Uterus (tissue), 4 donors: ENCODE results near the gene EYS. TPM values are rescaled to one million over a fixed set of nuclear protein-coding genes. Genes with fewer than 3 reads are reported as not detected.

Experiments used
- DNase-seq, 2 donors: peaks; one replicate each; pipeline ENCODE4 v3.0.0-alpha.2; 2019 to 2020
- H3K27ac ChIP-seq, 2 donors: fragments of 200-600 bp; sonication (generic); 1 replicate in 1 of 2; 2 replicates in 1 of 2; pipeline ENCODE4 v1.5.1; 2016 to 2018
- H3K27me3 ChIP-seq, 2 donors: fragments of 200-600 bp; sonication (generic); one replicate each; pipeline ENCODE4 v1.5.1; 2018 to 2019; ENCODE audit warnings: control low read depth in 1 of 2
- H3K36me3 ChIP-seq, 2 donors: fragments of 200-600 bp; sonication (generic); one replicate each; pipeline ENCODE4 v1.5.1; 2019; ENCODE audit warnings: control low read depth in 1 of 2
- H3K4me1 ChIP-seq, 2 donors: fragments of 200-600 bp; sonication (generic); one replicate each; pipeline ENCODE4 v1.5.1; 2018 to 2019; ENCODE audit warnings: control low read depth in 1 of 2
- H3K4me3 ChIP-seq, 2 donors: fragments of 200-600 bp; sonication (generic); 1 replicate in 1 of 2; 2 replicates in 1 of 2; pipeline ENCODE4 v1.5.1; 2018 to 2019; ENCODE audit warnings: mild to moderate bottlenecking in 1 of 2
- H3K9me3 ChIP-seq, 2 donors: fragments of 200-600 bp; sonication (generic); one replicate each; pipeline ENCODE4 v1.5.1; 2019; ENCODE audit warnings: control low read depth in 1 of 2
- POLR2A ChIP-seq, 2 donors: fragments of 450-650 bp; IDR thresholded peaks; one replicate each; pipeline ENCODE4 v1.6.1; 2016; ENCODE audit warnings: antibody characterized with exemption in 2 of 2, mild to moderate bottlenecking in 1 of 2, moderate library complexity in 1 of 2
- intact Hi-C: fragments of 100-400 bp; cut with DNase I; formaldehyde crosslinking; loops from one replicate; pipeline ENCODE4 v1.15.1; 2023; ENCODE audit warnings: low total_unique reads
- total RNA-seq, 4 donors: library from RNA; depleted of rRNA in 3 of 4; stranded (reverse); fragments of >200 nt in 3 of 4; gene quantifications; one replicate each; pipeline versions ENCODE4 v1.1.0 to v1.2.4, GENCODE V29; 2014 to 2023
- TF ChIP-seq, protein P1 (sequence below), 4 experiments: fragments of 200-600 bp in 2 of 4; fragments of 450-650 bp in 2 of 4; sonication (generic) in 2 of 4; IDR thresholded peaks; one replicate each; pipeline ENCODE4 v1.5.1; 2016 to 2019; ENCODE audit warnings: antibody characterized with exemption in 4 of 4, mild to moderate bottlenecking in 2 of 4, moderate library complexity in 1 of 4
- donor health status: DM: yes; HTN: yes; CAD: no.

Gene EYS
- total RNA-seq, 4 donors from 2014 or later = 1.3 TPM; not detected in 3

DNA sequence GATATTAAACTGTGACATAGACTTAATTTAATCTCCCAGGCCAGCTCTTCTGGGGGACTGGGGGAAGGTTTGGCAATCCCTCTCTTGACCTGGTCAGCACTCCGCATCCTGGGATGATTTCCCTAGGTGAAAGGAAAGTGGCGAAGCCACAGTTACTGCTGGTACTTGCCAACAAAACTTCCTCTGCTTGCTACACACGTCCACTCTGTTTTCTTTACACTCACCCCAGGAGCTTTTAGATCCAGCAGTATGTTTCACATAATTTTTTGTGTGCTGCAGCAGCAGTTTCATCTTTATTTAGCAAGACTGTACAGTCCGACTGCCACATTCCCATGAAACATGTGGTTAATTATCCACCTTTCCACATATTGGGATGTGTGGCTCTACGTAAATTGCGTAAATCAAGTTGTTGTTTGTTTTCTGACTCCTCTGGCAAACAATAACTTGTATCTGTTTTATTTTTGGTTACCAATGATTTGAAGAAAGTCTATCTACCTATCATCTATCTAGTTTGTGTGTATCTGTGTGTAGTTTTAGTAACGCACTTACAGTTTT is 1787.4 kb downstream of the EYS start:
- no peak overlapping the region for H3K27ac ChIP-seq
- H3K4me3 ChIP-seq = no peak overlapping the region
- no peaks in the 10 kb centered on the region for H3K9me3 ChIP-seq
- intact Hi-C loops = no loop called here
- H3K36me3 ChIP-seq = no peaks in the 10 kb centered on the region
- H3K4me1 ChIP-seq = no peaks in the 10 kb centered on the region
- no peak for TF ChIP-seq POLR2A (IDR thresholded peaks at IDR 0.05)
- TF ChIP-seq, protein P1, sequence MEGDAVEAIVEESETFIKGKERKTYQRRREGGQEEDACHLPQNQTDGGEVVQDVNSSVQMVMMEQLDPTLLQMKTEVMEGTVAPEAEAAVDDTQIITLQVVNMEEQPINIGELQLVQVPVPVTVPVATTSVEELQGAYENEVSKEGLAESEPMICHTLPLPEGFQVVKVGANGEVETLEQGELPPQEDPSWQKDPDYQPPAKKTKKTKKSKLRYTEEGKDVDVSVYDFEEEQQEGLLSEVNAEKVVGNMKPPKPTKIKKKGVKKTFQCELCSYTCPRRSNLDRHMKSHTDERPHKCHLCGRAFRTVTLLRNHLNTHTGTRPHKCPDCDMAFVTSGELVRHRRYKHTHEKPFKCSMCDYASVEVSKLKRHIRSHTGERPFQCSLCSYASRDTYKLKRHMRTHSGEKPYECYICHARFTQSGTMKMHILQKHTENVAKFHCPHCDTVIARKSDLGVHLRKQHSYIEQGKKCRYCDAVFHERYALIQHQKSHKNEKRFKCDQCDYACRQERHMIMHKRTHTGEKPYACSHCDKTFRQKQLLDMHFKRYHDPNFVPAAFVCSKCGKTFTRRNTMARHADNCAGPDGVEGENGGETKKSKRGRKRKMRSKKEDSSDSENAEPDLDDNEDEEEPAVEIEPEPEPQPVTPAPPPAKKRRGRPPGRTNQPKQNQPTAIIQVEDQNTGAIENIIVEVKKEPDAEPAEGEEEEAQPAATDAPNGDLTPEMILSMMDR (IDR thresholded peaks at IDR 0.05) = no peak
- DNase-seq = no peak
- no peaks in the 10 kb centered on the region for H3K27me3 ChIP-seq

DNA sequence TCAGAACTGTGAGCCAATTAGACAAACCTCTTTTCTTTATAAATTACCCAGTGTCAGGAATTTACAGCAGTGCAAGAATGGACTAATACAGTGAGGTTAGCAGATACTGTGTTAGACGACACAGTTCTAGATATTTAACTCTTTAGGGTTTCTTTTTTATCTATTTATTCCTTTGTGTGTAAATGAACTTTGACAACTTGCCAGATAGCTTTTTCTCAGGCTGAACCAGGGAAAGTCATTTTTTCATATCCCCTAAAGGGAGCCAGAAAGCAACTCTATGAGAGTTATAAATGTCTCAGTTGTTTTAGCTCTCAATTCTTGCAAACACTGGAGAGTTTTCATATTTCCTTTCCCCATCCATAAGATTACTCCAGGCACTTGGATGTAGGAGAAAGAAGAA is 1794.1 kb downstream of the EYS start:
- Histone ChIP-seq H3K9me3 (no peaks in the 10 kb centered on the region), H3K27me3 (no peaks in the 10 kb centered on the region), H3K36me3 (no peaks in the 10 kb centered on the region), H3K4me1 (no peaks in the 10 kb centered on the region), H3K4me3 (no peak overlapping the region), H3K27ac (no peak overlapping the region)
- no peak for DNase-seq
- TF ChIP-seq POLR2A (IDR thresholded peaks at IDR 0.05) = no peak
- TF ChIP-seq, protein P1 (IDR thresholded peaks at IDR 0.05) = no peak
- intact Hi-C loops = no loop called here

DNA sequence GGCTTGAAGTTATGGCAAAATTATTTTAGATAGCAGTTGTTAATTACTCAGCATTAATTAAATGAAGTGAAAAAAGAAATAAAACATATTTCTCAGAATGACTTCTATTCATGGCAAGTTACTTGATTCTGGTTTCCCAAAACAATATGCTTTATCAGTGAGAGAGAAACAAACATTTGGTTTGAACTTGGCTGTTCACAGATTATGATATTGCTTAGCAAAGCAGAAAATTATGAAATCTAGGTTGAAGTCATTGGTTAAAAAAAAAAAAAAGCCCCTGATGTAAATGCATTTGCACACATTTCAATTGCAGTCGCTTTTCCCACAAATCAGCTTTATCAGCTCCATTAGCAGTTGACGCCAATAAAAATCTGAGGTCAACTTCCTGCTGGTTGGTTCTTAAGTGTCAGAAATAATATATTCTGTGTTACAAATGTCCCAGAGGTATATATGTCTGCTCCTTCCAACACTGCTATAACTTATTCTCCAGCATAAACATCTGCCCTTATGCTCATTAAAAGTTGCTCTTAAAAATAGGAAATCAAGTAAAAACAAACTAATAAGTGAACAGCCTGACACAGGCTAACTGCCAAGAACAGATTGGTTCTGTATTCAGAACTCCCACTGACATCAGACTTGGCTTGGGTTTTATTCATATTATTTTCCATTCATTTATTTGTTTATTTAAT is 1796.0 kb downstream of the EYS start:
- H3K27ac ChIP-seq = no peak overlapping the region
- no peak for DNase-seq
- TF ChIP-seq, protein P1 (IDR thresholded peaks at IDR 0.05) = no peak
- no peak for TF ChIP-seq POLR2A (IDR thresholded peaks at IDR 0.05)
- no peaks in the 10 kb centered on the region for H3K36me3 ChIP-seq
- H3K4me1 ChIP-seq = no peaks in the 10 kb centered on the region
- intact Hi-C loops = no loop called here
- no peaks in the 10 kb centered on the region for H3K27me3 ChIP-seq
- H3K9me3 ChIP-seq = no peaks in the 10 kb centered on the region
- H3K4me3 ChIP-seq = no peak overlapping the region

DNA sequence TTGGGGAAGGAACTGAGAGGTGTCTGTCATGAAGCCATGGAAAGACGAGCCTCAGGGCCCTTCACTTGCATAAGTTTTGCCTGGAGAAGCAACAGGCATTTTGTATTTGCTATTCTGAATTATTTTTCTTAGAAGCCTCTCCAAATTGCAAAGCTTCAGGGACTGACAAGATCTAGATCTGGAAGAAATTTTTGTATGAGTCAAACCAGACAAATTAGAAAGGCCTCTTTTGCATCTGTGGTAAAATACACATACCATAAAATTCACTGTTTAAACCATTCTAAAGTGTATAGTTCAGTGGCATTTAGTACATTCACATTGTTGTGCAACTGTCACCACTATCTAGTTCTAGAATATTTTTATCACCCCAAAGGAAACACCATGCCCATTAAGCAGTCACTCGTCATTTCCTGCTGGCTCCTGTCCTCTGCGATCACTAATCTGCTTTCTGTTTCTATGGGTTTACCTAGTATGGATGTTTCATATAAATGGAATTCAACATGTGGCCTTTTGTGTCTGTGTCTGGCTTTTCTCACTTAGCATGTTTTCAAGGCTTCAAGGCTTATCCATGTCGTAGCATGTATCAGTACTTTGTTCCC is 1802.3 kb downstream of the EYS start:
- no peak overlapping the region for H3K27ac ChIP-seq
- H3K4me1 ChIP-seq = no peaks in the 10 kb centered on the region
- no peaks in the 10 kb centered on the region for H3K27me3 ChIP-seq
- DNase-seq = no peak
- no peaks in the 10 kb centered on the region for H3K36me3 ChIP-seq
- H3K9me3 ChIP-seq = no peaks in the 10 kb centered on the region
- intact Hi-C loops = no loop called here
- no peak for TF ChIP-seq POLR2A (IDR thresholded peaks at IDR 0.05)
- TF ChIP-seq, protein P1 (IDR thresholded peaks at IDR 0.05) = no peak
- no peak overlapping the region for H3K4me3 ChIP-seq

DNA sequence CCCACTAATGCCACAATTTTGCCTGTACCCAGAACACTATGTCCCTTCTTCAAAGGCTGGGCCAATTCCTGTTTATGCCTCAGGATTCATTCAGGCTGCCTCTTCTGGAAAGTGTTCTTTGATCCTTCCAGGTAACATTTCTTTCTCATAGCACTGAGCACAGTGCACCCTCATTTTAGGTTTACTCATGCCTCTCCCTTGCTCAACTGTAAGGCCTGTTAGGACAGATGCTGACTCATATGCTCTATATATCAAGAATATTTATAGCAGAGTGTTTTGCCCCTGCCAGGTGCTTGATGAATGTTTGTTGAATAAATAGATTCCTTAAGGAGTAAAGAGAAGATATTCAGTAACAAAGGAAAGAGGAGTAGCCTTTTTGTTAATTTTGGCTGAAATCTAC is 1807.5 kb downstream of the EYS start:
- intact Hi-C loops = no loop called here
- Histone ChIP-seq H3K27me3 (no peaks in the 10 kb centered on the region), H3K4me3 (no peak overlapping the region), H3K36me3 (no peaks in the 10 kb centered on the region), H3K27ac (no peak overlapping the region), H3K4me1 (no peaks in the 10 kb centered on the region), H3K9me3 (no peaks in the 10 kb centered on the region)
- TF ChIP-seq, protein P1 (IDR thresholded peaks at IDR 0.05) = no peak
- no peak for TF ChIP-seq POLR2A (IDR thresholded peaks at IDR 0.05)
- DNase-seq = no peak
